ENCODE data around the gene APBB3.

GRCh38 chr5:140547508-140548299, 16.7 kb downstream of the APBB3 start, which contains the start of gene EIF4EBP3:
- TF ChIP-seq EZH2 (IDR thresholded peaks at IDR 0.05) (no peak), CTCF (IDR thresholded peaks at IDR 0.05) (peak; percentile 61)
